Right lobe of liver (tissue), 6 donors: ENCODE data around the gene CAPN13. TPM values are rescaled to one million over a fixed set of nuclear protein-coding genes. Genes with fewer than 3 reads are reported as not detected.

ENCODE experiments used
- ATAC-seq, 4 donors: fragments of 200-7000 bp; cut with Tn5 transposase; one replicate each; pipeline ENCODE4 v1.9.1; 2020; ENCODE audit warnings: mild to moderate bottlenecking in 4 of 4, moderate library complexity in 4 of 4
- DNase-seq, 3 donors: peaks; one replicate each; pipeline ENCODE4 v3.0.0-alpha.2; 2020
- H3K27ac ChIP-seq, 3 donors: fragments of 200-600 bp; one replicate each; pipeline ENCODE4 v1.8.0; 2022
- H3K27me3 ChIP-seq, 2 donors: fragments of 200-600 bp; one replicate each; pipeline ENCODE4 v1.8.0; 2022
- H3K36me3 ChIP-seq, 4 donors: fragments of 200-600 bp; sonication (generic) in 1 of 4; one replicate each; pipeline versions ENCODE4 v1.5.1 to v1.8.0; 2017 to 2022; ENCODE audit warnings: control low read depth in 1 of 4
- H3K4me1 ChIP-seq, 4 donors: fragments of 200-600 bp; sonication (generic) in 1 of 4; one replicate each; pipeline versions ENCODE4 v1.5.1 to v1.8.0; 2017 to 2022; ENCODE audit warnings: control low read depth in 1 of 4
- H3K4me3 ChIP-seq, 3 donors: fragments of 200-600 bp; one replicate each; pipeline ENCODE4 v1.8.0; 2022
- H3K9me3 ChIP-seq, 4 donors: fragments of 200-600 bp; sonication (generic) in 1 of 4; one replicate each; pipeline versions ENCODE4 v1.5.1 to v1.8.0; 2017 to 2022; ENCODE audit warnings: control low read depth in 1 of 4
- POLR2A ChIP-seq: fragments of 450-650 bp; IDR thresholded peaks from one replicate; pipeline ENCODE4 v1.6.1; 2017; ENCODE audit warnings: antibody characterized with exemption, mild to moderate bottlenecking
- WGBS: methylation state at CpG from one replicate; pipeline ENCODE4 v1.1.6; 2018; ENCODE audit warnings: low coverage, low lambda C conversion rate; ENCODE audit not compliant: insufficient coverage; ENCODE audit errors: missing lambda C conversion rate; 5-methylcytosine and 5-hydroxymethylcytosine counted together
- intact Hi-C, 2 donors: fragments of 100-400 bp; cut with DNase I; formaldehyde crosslinking; loops; one replicate each; pipeline versions ENCODE4 v1.11.2 to v1.14.1; 2022
- long read RNA-seq: library from polyadenylated mRNA; unstranded; transcript quantifications from one replicate; pipeline ENCODE4 v2.0.0, GENCODE V29; 2019
- total RNA-seq, 6 experiments: library from RNA; depleted of rRNA in 2 of 6; stranded (reverse); fragments of >200 nt in 2 of 6; fragmentation: NEBNext Ultra II Directional in 3 of 6; extraction: Animal tissue kit (Norgen Biotek cat#: 25700) in 3 of 6; gene quantifications; one replicate each; pipeline versions ENCODE4 v1.1.0 to v1.2.4, GENCODE V29; 2016 to 2023
- TF ChIP-seq, protein P1 (sequence below), 4 donors: fragments of 200-600 bp in 3 of 4; fragments of 450-650 bp in 1 of 4; IDR thresholded peaks; one replicate each; pipeline versions ENCODE4 v1.5.1 to v1.8.0; 2016 to 2022; ENCODE audit warnings: antibody characterized with exemption in 4 of 4, mild to moderate bottlenecking in 2 of 4
- donor health status: DM: no; HTN: yes; CAD: no.
- donor health status: DM: no; HTN: no; CAD: no.
- donor health status: DM: no; HTN: no; CAD: no.
- donor health status: DM: no; HTN: yes; CAD: no.
- donor health status: DM: no; HTN: yes; CAD: no.

Gene CAPN13, protein sequence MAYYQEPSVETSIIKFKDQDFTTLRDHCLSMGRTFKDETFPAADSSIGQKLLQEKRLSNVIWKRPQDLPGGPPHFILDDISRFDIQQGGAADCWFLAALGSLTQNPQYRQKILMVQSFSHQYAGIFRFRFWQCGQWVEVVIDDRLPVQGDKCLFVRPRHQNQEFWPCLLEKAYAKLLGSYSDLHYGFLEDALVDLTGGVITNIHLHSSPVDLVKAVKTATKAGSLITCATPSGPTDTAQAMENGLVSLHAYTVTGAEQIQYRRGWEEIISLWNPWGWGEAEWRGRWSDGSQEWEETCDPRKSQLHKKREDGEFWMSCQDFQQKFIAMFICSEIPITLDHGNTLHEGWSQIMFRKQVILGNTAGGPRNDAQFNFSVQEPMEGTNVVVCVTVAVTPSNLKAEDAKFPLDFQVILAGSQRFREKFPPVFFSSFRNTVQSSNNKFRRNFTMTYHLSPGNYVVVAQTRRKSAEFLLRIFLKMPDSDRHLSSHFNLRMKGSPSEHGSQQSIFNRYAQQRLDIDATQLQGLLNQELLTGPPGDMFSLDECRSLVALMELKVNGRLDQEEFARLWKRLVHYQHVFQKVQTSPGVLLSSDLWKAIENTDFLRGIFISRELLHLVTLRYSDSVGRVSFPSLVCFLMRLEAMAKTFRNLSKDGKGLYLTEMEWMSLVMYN
- 1 to 10 TPM in 2 of 6 experiments, under 1 TPM in 2, not detected in 2; 0.09 to 3.8 (median 1.00) TPM for total RNA-seq
- long read RNA-seq, result 0 reads

GRCh38 chr2:30807249-30807648, at the start of gene CAPN13:
Gene CAPN13 (minus strand): TSS chr2:30807446. CDS start chr2:30787325, 20,121 bp downstream.
- peak; percentile 32 to 91 (median 80) for ATAC-seq
- peak in 1 of 3 donors; percentile 35 for DNase-seq
- Histone ChIP-seq H3K4me1 (peaks cover 0 to 14% (median 0%) of the 10 kb centered on the region in 4 donors), H3K36me3 (no peaks in the 10 kb centered on the region), H3K9me3 (no peaks in the 10 kb centered on the region), H3K27me3 (no peaks in the 10 kb centered on the region), H3K4me3 (no peak within 1 kb of the TSS), H3K27ac (no peak within 1 kb of the TSS)
- intact Hi-C loops, result no loop called here
- TF ChIP-seq, protein P1, sequence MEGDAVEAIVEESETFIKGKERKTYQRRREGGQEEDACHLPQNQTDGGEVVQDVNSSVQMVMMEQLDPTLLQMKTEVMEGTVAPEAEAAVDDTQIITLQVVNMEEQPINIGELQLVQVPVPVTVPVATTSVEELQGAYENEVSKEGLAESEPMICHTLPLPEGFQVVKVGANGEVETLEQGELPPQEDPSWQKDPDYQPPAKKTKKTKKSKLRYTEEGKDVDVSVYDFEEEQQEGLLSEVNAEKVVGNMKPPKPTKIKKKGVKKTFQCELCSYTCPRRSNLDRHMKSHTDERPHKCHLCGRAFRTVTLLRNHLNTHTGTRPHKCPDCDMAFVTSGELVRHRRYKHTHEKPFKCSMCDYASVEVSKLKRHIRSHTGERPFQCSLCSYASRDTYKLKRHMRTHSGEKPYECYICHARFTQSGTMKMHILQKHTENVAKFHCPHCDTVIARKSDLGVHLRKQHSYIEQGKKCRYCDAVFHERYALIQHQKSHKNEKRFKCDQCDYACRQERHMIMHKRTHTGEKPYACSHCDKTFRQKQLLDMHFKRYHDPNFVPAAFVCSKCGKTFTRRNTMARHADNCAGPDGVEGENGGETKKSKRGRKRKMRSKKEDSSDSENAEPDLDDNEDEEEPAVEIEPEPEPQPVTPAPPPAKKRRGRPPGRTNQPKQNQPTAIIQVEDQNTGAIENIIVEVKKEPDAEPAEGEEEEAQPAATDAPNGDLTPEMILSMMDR (IDR thresholded peaks at IDR 0.05), result peak in 2 of 4 donors; percentile 16 to 28
- TF ChIP-seq POLR2A, result no peak
- WGBS, result 39% methylated on average over 4 of the region's 6 CpGs

- intact Hi-C loops, result no loop called here
- H3K4me1 ChIP-seq, result no peaks in the 10 kb centered on the region
Measured at GRCh38 chr2:30847841-30848240, 40.6 kb upstream of the CAPN13 start.

GRCh38 chr2:30847329-30847728, 40.1 kb upstream of the CAPN13 start:
- Histone ChIP-seq H3K4me3 (no peak overlapping the region), H3K9me3 (no peaks in the 10 kb centered on the region), H3K27me3 (no peaks in the 10 kb centered on the region), H3K4me1 (no peaks in the 10 kb centered on the region), H3K36me3 (no peaks in the 10 kb centered on the region), H3K27ac (no peak overlapping the region)
- DNase-seq (no peak), ATAC-seq (no peak)
- no CpG with 5 or more reads among the region's 1 CpG for WGBS
- TF ChIP-seq POLR2A, result no peak
- TF ChIP-seq, protein P1 (IDR thresholded peaks at IDR 0.05), result no peak
- intact Hi-C loops, result no loop called here

More at GRCh38 chr2:30847841-30848240, 40.6 kb upstream of the CAPN13 start:
- DNase-seq (no peak), ATAC-seq (no peak)
- no peak for TF ChIP-seq POLR2A
- TF ChIP-seq, protein P1 (IDR thresholded peaks at IDR 0.05), result no peak
- H3K36me3 ChIP-seq, result no peaks in the 10 kb centered on the region
- H3K4me3 ChIP-seq, result no peak overlapping the region
- no peaks in the 10 kb centered on the region for H3K9me3 ChIP-seq
- no peak overlapping the region for H3K27ac ChIP-seq
- no peaks in the 10 kb centered on the region for H3K27me3 ChIP-seq

DNA sequence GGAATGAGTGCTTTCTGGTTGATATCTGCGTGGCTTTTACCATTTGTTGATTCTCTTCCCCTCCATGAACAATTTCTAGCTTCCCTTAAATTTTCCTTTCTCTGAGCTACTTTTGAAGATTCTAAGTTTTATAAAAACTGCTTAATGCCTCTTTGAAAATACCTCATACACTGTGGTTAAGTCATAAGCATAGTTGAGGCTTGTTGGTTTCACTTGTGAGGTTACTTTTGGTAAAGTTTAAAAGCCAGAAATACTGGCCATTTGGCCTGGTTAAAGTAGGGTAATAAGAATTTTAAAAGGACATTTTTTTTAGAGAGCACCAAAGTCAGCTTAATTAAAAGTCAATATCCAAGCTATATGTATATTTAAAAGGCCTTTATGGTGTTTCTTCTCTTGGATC, 21.3 kb upstream of the CAPN13 start:
- no peak overlapping the region for H3K27ac ChIP-seq
- no peak overlapping the region for H3K4me3 ChIP-seq
- no peaks in the 10 kb centered on the region for H3K27me3 ChIP-seq
- 67% methylated on average over 1 of the region's 1 CpG for WGBS
- H3K4me1 ChIP-seq, result peaks cover 0 to 9% (median 0%) of the 10 kb centered on the region in 4 donors
- no peaks in the 10 kb centered on the region for H3K36me3 ChIP-seq
- ATAC-seq (no peak), DNase-seq (no peak)
- no peaks in the 10 kb centered on the region for H3K9me3 ChIP-seq
- TF ChIP-seq POLR2A, result no peak
- TF ChIP-seq, protein P1 (IDR thresholded peaks at IDR 0.05), result no peak
- intact Hi-C loops, result no loop called here
